HepG2 (cell line): ENCODE results near the gene SYMPK. TPM values are rescaled to one million over a fixed set of nuclear protein-coding genes. Genes with fewer than 3 reads are reported as not detected.

Experiments used
- ATF4 ChIP-seq, 2 experiments: fragments of 450-650 bp in 1 of 2; sonication (generic) in 1 of 2; formaldehyde crosslinking; IDR thresholded peaks; 2 replicates each; pipeline versions ENCODE4 v1.5.0 to v1.8.0; 2020 to 2022; ENCODE audit warnings: mild to moderate bottlenecking in 1 of 2, missing genetic modification reagents in 1 of 2
- DNMT3B ChIP-seq: conservative IDR thresholded peaks from 2 replicates; pipeline ENCODE4 v1.6.1; 2016; ENCODE audit warnings: missing biosample characterization, control low read depth
- EEA1 ChIP-seq: sonication (generic); formaldehyde crosslinking; IDR thresholded peaks from 2 replicates; pipeline ENCODE4 v1.5.1; 2020; ENCODE audit warnings: mild to moderate bottlenecking, missing genetic modification reagents, borderline replicate concordance
- FOXM1 ChIP-seq: sonication (generic); formaldehyde crosslinking; IDR thresholded peaks from 2 replicates; pipeline ENCODE4 v1.5.0; 2020; ENCODE audit warnings: missing genetic modification reagents
- IRF9 ChIP-seq: sonication (generic); formaldehyde crosslinking; IDR thresholded peaks from 2 replicates; pipeline ENCODE4 v1.8.0; 2022; ENCODE audit warnings: missing genetic modification reagents, mild to moderate bottlenecking, borderline replicate concordance
- JARID2 ChIP-seq: sonication (generic); formaldehyde crosslinking; IDR thresholded peaks from 2 replicates; pipeline ENCODE4 v1.8.1; 2023; ENCODE audit warnings: missing genetic modification reagents, inconsistent platforms; ENCODE audit not compliant: insufficient replicate concordance
- KLF9 ChIP-seq: IDR thresholded peaks from 2 replicates; pipeline ENCODE4 v1.6.1; 2016; ENCODE audit warnings: low read depth
- NCOA1 ChIP-seq: sonication (generic); formaldehyde crosslinking; IDR thresholded peaks from 2 replicates; pipeline ENCODE4 v1.9.0; 2021; ENCODE audit warnings: missing genetic modification reagents
- NR2C2 ChIP-seq: sonication (generic); formaldehyde crosslinking; IDR thresholded peaks from 2 replicates; pipeline ENCODE4 v1.4.0; 2020; ENCODE audit warnings: missing genetic modification reagents, mild to moderate bottlenecking, moderate library complexity, borderline replicate concordance
- PITX1 ChIP-seq: sonication (generic); formaldehyde crosslinking; IDR thresholded peaks from 2 replicates; pipeline ENCODE4 v1.5.1; 2020; ENCODE audit warnings: mild to moderate bottlenecking, missing genetic modification reagents
- PRDM4 ChIP-seq: sonication (generic); formaldehyde crosslinking; IDR thresholded peaks from 2 replicates; pipeline ENCODE4 v1.9.0; 2021; ENCODE audit warnings: missing genetic modification reagents, borderline replicate concordance
- SIN3A ChIP-seq: IDR thresholded peaks from 2 replicates; pipeline ENCODE4 v1.6.1; 2011; ENCODE audit warnings: low read depth, mild to moderate bottlenecking, control low read depth, low read length, borderline replicate concordance
- SOX5 ChIP-seq: IDR thresholded peaks from 2 replicates; pipeline ENCODE4 v1.6.1; 2016; ENCODE audit warnings: borderline replicate concordance
- SP140L ChIP-seq: sonication (generic); formaldehyde crosslinking; IDR thresholded peaks from 2 replicates; pipeline ENCODE4 v1.4.0; 2020; ENCODE audit warnings: missing genetic modification reagents, borderline replicate concordance
- ZFP1 ChIP-seq: IDR thresholded peaks from 2 replicates; pipeline ENCODE4 v1.6.1; 2016
- ZKSCAN1 ChIP-seq: fragments of 150-350 bp; IDR thresholded peaks from 2 replicates; pipeline ENCODE4 v1.6.1; 2014; ENCODE audit warnings: low read length
- ZNF264 ChIP-seq: sonication (generic); formaldehyde crosslinking; IDR thresholded peaks from 2 replicates; pipeline ENCODE4 v1.4.0; 2020; ENCODE audit warnings: missing genetic modification reagents
- ZNF280B ChIP-seq: sonication (generic); formaldehyde crosslinking; IDR thresholded peaks from 2 replicates; pipeline ENCODE4 v1.5.0; 2020; ENCODE audit warnings: missing genetic modification reagents, mild to moderate bottlenecking, borderline replicate concordance
- ZNF296 ChIP-seq: sonication (generic); formaldehyde crosslinking; conservative IDR thresholded peaks from 2 replicates; pipeline ENCODE4 v1.5.0; 2020; ENCODE audit warnings: mild to moderate bottlenecking, missing genetic modification reagents
- ZNF503 ChIP-seq: sonication (generic); formaldehyde crosslinking; IDR thresholded peaks from 2 replicates; pipeline ENCODE4 v1.4.0; 2020; ENCODE audit warnings: missing genetic modification reagents
- ZNF788 ChIP-seq: sonication (generic); formaldehyde crosslinking; IDR thresholded peaks from 2 replicates; pipeline ENCODE4 v1.5.0; 2020; ENCODE audit warnings: mild to moderate bottlenecking, missing genetic modification reagents, borderline replicate concordance
- ZNF839 ChIP-seq: sonication (generic); formaldehyde crosslinking; IDR thresholded peaks from 2 replicates; pipeline ENCODE4 v1.4.0; 2020; ENCODE audit warnings: missing genetic modification reagents, mild to moderate bottlenecking, borderline replicate concordance
- polyA plus RNA-seq, 8 experiments: library from polyadenylated mRNA; depleted of rRNA in 3 of 8; stranded (reverse) in 7 of 8; unstranded in 1 of 8; fragments of >200 nt; fragmentation: Illumina TruSeq in 4 of 8; extraction: Trizol in 4 of 8; gene quantifications; 2 replicates each; pipeline versions ENCODE4 v1.2.1 to v1.2.3, GENCODE V29; 2011 to 2016; ENCODE audit warnings: low read depth in 4 of 8, missing spikeins in 1 of 8, mixed read lengths in 1 of 8; ENCODE audit not compliant: insufficient read depth in 1 of 8
- total RNA-seq, 5 experiments: library from RNA; depleted of rRNA; stranded (reverse); fragments of >200 nt; fragmentation: Illumina TruSeq; extraction: Trizol; gene quantifications; 2 replicates each; pipeline ENCODE4 v1.2.3, GENCODE V29; 2016; ENCODE audit warnings: low read depth in 1 of 5

Gene SYMPK
- total and polyA plus RNA-seq, 2 of the 13 experiments (the other 11 are each of a cell fraction or from before 2014, with no cell fraction given) = 21.9 to 55.7 TPM

GRCh38 chr19:45881909-45882528, 19.1 kb upstream of the SYMPK start (continued):
- TF ChIP-seq EEA1 (CRISPR knock-in tag) = peak; percentile 85
- TF ChIP-seq SOX5 (CRISPR knock-in tag) = peak; percentile 65; the same call in 1 of the 2 replicates
- peak; percentile 86; the same call in 1 of the 2 replicates for TF ChIP-seq ZNF503 (CRISPR knock-in tag)
- peak; percentile 6; the same call in 1 of the 2 replicates for TF ChIP-seq ZNF839 (CRISPR knock-in tag)
- no peak for TF ChIP-seq ZNF296 (CRISPR knock-in tag)
- peak; percentile 29; the same call in 1 of the 2 replicates for TF ChIP-seq PITX1 (CRISPR knock-in tag)
- TF ChIP-seq ZNF264 (CRISPR knock-in tag) = 0 out of 2 replicates have a peak, but pooled peaks have one; percentile 45
- no peak for TF ChIP-seq JARID2 (CRISPR knock-in tag)
- TF ChIP-seq ZKSCAN1 = no peak
- TF ChIP-seq ZNF280B (CRISPR knock-in tag) = no peak
- peak; percentile 63; the same call in 1 of the 2 replicates for TF ChIP-seq IRF9 (CRISPR knock-in tag)
- no peak for TF ChIP-seq PRDM4 (CRISPR knock-in tag)
- TF ChIP-seq NCOA1 (CRISPR knock-in tag) = no peak
- no peak for TF ChIP-seq KLF9 (CRISPR knock-in tag)
- no peak for TF ChIP-seq DNMT3B
- peak; percentile 68 for TF ChIP-seq NR2C2 (CRISPR knock-in tag)
- TF ChIP-seq ATF4 (CRISPR knock-in tag; IDR thresholded peaks at IDR 0.05) = peak in 1 of 2 experiments; percentile 34; a peak in 1 of 4 replicates
- no peak for TF ChIP-seq FOXM1 (CRISPR knock-in tag)
- TF ChIP-seq SP140L (CRISPR knock-in tag) = no peak
- 0 out of 2 replicates have a peak, but pooled peaks have one; percentile 36 for TF ChIP-seq ZFP1 (CRISPR knock-in tag)
- TF ChIP-seq SIN3A = peak; percentile 78
- peak; percentile 50; the same call in 1 of the 2 replicates for TF ChIP-seq ZNF788 (CRISPR knock-in tag)
